HG03558 (cell line): Measurements from ENCODE around the gene EPS8L3.
"Not testable (repeated sequence)": the region's sequence is repeated elsewhere in the genome, so short reads cannot be mapped to it uniquely, and the experiment has no call there.

Experiments used
- ATAC-seq: cut with Tn5 transposase; IDR thresholded peaks from one replicate; pipeline ENCODE4 v1.9.1; 2021; ENCODE audit warnings: moderate number of reproducible peaks; ENCODE audit not compliant: unreplicated experiment; ENCODE audit errors: extremely low read depth

Gene EPS8L3

GRCh38 chr1:109765896-109766615 is 2.3 kb upstream of the EPS8L3 start:
- no peak for ATAC-seq

- no peak for ATAC-seq
Observed at GRCh38 chr1:109765483-109765815, 1.7 kb upstream of the EPS8L3 start.

DNA sequence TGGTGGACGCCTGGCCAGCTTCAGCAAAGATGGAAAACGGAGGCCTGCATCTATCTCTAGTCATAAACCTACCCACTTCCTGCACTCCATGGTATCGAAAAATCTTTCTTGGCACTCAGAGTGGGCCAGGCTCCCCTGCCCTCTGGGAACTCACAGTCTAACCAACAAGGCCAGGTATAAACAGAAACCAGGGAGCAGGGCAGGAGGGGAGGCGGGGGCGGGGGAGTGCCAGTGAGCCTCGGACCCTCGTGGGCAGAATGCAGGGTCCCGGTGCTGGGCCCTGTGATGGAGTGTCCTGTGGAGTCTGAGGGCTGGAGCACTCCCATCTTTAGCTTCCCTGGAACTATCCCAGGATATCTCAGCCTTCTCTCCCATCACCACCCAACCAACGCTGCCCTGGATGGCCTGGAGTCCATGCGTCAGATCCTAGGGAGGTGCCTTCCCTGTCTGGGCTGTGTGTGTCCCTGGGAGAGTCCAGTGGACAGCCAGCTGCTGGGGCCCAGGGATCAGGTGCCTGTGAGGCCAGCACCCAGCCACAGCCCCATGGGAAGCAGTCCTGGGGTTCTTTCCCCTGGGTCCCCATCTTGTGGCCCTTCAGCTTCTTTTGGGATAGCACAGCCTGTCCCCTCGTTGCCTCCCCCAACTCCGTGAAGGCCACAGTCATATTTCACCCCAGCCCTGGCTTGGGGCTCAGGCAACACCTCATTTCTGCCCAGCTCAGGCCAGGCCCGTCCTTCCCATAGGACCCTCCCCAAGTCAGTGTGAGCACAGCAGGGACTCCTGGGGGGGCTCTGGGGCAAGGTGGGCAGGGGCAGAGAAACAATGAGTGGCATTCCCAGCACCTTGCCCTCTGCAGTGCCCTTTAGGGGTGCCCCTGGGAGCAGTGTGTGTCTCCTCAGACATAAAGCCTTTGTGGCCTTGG is 1.1 kb upstream of the EPS8L3 start:
- ATAC-seq, result no peak

DNA sequence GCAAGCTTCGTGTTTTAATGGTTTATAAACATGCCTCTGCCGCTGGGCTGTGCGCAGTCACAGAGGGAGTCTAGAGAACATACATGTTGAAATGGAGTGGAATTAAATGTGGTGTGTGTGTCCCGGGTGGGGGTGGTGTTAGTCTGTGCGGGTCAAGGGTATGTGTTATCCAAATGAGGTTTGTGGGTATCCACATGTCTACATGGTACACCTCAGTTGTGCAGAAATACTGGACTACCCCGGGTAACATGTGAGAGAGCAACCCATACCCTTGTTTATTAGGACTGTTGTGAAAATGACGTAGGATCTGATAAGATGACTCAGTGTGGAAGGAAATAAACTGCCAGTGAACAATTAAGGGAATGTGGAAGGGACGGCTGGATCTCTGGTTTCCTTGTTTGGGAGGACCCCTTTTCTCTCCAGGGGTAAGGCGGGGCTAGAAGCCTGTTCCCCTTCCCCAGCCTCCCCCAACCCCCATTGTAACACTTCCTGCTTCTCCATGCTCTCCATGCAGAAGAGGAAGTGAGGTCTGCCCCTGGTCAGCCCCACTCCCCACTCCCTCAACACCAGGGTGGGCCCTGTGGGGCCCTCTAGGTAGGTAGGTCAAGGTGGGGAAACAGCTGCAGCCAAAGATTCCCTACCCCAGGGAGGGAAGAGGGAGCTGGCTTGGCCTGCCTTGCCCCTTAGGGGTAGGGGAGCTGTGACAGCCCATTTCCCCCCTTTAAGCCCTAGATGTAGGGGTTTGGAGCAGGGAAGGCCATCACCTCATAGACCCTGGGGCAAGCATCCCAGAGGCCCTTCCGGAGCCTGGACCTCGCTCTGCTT is 690 bp downstream of the EPS8L3 start:
- ATAC-seq, result no peak

- no peak for ATAC-seq
Observed at GRCh38 chr1:109762039-109762585, 1.6 kb downstream of the EPS8L3 start.

DNA sequence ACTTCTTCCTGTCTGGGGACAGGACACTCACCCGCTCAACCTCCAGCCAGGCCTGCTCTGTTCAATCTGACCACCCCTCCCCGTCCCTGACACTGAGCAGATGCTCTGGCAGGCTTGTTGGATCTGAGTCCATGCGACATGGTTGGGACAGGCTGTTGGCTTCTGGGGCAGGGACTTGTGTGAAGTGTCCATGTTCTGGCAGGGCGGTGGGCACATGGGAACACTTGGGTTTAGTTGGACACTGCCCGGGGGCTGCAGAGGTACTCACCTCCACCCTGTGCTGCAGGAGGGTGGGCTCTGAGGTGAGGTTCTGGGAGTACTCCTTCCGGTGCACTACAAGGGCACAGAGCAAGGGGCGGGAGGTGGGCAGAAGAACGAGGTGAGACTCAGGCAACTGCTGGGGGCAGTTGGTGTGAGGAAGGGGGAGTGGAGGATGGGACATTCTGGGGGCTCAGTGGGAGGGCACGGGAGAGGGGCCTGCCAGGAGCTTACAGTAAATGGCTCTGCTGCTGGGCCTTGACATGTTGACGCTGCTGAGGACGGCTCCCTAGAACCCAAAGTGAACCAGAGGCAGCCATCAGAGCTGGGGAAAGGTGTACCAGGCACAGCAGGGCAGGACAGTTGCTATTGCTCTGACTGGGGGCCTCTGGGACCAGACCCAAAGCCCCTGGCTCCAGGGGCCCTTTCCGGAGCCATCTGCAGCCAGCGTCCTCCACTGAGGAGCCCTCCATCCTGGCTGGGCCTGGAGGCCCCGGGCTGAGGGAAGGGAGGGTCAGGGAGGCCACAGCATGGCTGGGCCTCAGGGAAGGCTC is 2.3 kb downstream of the EPS8L3 start:
- ATAC-seq, result no peak

DNA sequence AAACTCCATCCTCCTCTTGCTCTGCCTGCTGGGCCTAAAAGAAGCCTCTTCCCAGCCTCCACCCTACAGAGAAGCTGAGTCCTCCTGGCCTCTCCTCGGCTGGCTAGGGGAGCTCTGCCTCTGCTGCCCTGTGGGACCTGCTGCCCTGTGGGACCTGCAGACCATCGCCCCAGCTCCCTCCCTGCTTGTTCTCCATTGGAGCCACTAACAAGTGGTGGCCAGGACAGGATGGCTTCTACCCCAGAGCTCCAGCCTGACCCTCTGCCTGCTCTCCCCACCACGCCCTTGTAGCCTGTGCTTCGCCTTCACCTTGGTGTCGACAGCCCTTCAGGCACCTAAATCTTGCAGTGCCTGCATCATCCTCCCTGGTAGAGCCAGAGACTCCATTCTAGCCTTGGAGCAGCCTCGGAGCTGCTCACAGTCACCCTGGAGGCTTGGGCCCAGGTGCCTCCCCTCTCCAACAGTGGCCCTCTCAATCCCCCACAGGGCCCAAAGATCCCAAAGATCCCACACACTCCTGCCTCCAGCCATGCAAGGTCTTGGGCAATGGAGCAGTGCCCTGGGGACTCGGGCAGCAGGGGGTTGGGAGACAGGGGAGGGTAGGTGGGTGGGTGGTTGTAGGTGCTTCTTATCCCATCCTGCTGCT is 3.0 kb downstream of the EPS8L3 start:
- no peak for ATAC-seq

GRCh38 chr1:109759513-109760334 is 4.0 kb downstream of the EPS8L3 start:
- no peak for ATAC-seq

- no peak for ATAC-seq
Observed at GRCh38 chr1:109757936-109758786, 5.6 kb downstream of the EPS8L3 start.

GRCh38 chr1:109756848-109757521 is 6.7 kb downstream of the EPS8L3 start:
- no peak for ATAC-seq

GRCh38 chr1:109756325-109756724 is 7.4 kb downstream of the EPS8L3 start:
- ATAC-seq, result not testable (repeated sequence)

- ATAC-seq, result no peak
Observed at GRCh38 chr1:109754738-109755137, 9.0 kb downstream of the EPS8L3 start.

GRCh38 chr1:109751531-109752260 is 12.0 kb downstream of the EPS8L3 start:
- ATAC-seq, result no peak

DNA sequence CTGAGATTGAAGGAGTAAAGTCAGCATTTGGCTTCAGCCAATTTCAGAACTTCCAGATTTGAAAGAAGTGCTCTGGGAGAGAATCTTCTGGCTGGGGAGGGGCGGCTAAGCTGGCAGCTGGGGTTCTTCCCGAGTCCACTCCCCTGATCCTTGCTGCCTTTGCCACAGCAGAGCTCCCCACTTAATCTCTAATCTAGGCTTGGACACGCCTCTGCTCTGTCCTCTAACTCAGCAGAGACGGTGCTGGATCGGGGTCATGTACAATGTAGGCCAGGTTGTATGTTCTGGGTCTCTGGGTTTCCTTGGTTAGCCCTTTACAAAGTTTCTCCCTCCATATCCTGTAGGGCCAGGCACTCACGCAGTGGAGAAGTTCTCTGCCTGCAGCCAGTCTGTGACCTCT is 12.8 kb downstream of the EPS8L3 start:
- ATAC-seq, result no peak

GRCh38 chr1:109750241-109750882 is 13.4 kb downstream of the EPS8L3 start:
- no peak for ATAC-seq

DNA sequence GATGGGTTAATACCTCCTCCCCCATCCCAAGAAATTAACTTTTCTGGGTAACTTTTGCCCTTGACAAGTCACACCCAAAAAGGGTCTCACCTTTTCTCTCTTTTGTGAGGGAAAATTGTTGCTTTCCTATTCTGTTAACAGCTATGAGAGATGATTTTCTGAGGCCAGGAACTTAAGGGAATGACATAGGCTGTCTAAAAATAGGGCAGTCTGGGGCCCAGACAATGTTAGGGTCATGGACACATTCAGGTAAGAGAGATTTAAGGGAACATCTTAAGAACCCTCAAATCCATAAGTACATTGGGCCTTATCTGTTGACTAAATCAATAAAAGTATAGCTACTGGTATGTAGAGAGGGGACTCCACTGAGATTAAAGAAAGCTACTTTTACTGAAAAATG is 14.5 kb downstream of the EPS8L3 start:
- ATAC-seq, result no peak
